HG03342 (cell line): Measurements from ENCODE around the gene BFAR.
"Not testable (repeated sequence)": the region's sequence is repeated elsewhere in the genome, so short reads cannot be mapped to it uniquely, and the experiment has no call there.

Experiments used
- ATAC-seq: cut with Tn5 transposase; IDR thresholded peaks from one replicate; pipeline ENCODE4 v1.9.1; 2021; ENCODE audit warnings: mild to moderate bottlenecking, moderate library complexity; ENCODE audit not compliant: unreplicated experiment

Gene BFAR

DNA sequence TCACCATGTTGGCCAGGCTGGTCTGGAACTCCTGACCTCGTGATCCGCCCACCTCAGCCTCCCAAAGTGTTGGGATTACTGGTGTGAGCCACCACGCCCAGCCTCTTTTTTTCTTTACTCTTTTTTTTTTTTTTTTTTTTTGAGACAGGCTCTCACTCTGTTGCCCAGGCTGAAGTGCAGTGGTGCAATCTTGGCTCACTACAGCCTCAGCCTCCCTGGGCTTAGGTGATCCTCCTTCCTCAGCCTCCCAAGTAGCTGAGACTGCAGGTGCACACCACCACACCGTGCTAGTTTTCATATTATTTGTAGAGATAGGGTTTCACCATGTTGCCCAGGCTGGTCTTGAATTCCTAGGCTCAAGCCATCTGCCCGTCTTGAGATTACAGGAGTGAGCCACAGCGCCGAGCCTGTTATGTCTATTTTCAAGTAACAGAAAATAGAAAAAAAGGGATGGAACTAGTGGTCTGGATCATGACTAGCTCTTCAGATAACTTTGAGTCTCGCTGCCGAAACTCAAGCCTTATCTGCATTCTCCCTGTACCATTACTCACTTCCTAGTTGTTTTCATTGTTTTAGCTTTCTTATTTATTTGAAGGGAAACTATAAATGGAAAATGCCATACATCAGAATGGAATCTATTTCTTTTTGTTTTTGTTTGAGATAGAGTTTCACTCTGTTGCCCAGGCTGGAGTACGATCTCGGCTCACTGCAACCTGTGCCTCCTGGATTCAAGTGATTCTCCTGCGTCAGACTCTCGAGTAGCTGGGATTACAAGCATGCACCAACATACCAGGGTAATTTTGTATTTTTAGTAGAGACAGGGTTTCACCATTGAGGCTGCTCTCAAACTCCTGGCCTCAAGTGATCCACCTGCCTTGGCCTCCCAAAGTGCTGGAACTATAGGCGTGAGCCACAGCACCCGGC lies 53.4 kb downstream of the BFAR start:
- ATAC-seq: not testable (repeated sequence)

DNA sequence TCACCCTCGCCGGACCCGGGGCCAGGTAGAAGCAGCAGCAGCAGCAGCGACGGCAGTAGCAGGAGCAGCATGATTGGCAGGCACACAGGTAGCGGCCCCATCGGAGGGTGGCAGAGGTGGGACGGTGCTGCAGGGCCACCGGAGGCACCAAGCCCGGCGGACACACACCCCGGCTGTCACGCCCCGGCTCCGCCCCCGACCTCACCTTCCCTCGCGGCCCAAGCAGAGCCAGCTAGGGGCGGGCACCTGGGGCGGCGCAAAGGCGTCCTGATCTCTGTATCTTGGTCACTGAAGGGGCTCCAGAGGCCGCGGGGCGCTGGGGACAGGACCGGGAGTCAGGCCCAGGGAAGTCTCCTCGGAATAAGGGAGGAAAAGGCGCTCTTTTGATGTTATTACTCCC lies 61.4 kb downstream of the BFAR start, which contains the start of gene PLA2G10:
TSS of gene PLA2G10 (minus strand) at position 180 of the 400 bp plus-strand sequence. CDS start at position 101, 79 bp downstream.
- not testable (repeated sequence) for ATAC-seq

- ATAC-seq: not testable (repeated sequence)
These were observed 69.1 kb downstream of the BFAR start for GRCh38 chr16:14701859-14702258.

DNA sequence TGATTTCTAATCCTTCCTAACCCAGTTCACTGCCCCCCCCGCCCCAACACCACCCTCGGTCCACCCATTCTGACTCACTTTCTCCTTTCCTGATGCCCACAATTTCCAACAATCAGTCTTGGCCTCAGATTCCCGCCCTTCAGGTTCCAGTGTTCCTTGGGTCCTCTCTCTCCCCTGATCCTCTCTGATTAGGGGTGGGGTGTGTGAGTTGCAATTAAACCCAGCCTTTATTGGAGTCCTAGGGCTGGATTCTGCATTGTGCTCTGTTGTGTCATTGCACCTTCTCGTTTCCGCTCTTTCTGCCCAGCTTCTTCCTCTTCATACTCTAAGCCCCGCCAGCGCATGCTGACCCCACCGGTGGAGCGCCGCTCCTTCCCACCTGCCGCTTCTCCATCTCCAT lies 69.9 kb downstream of the BFAR start:
- not testable (repeated sequence) for ATAC-seq

DNA sequence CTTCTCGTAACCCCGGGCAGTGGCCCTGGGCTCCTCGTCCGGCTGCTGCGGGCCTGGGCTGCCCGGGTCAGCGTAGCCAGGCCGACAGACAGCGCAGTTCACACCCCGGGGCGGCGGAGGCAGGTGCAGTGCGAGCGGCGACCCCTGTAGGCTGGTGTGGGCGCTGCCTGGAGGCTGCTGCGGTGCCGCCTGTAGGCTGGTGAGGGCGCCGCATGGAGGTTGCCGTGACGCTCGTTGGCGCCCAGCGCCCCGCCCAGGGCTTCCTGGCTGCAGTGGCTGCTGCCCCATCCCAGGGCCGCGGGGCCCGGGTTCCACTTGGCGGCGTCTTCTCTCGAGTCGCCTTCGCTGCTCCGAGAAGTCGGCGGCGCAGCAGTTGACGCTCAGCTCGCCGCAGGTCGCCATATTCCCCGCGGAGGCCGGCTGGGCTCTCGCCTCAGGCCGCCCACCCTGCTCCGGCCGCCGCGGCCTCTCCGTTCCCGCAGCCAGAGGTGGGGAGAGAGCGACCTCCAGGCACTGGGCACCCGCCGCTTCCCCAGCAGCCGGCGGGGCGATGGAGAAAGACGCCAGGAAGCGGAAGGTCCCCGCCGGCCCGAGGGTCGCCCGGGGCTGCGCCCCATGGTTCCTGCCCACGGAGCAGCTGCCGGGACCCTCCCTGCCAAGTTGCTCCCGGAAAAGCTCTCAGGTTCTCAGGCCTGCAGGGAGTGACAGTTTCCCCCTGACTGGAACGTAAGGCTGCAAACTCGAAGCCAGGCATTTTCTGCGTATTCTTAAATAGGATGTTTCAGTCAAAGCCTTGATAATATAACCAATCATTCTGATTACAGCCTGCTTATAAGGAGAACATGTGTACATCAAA lies 70.6 kb downstream of the BFAR start, which contains the start of gene NPIPA3:
TSS of gene NPIPA3 (plus strand) at position 256 of the 856 bp plus-strand sequence. CDS start 5,533 bp downstream, outside the sequence.
- ATAC-seq: peak; percentile 96
